HepG2 (cell line): Measurements from ENCODE around the gene MEX3D. TPM values are rescaled to one million over a fixed set of nuclear protein-coding genes. Genes with fewer than 3 reads are reported as not detected.

Source experiments
- HIVEP1 ChIP-seq: sonication (generic); formaldehyde crosslinking; IDR thresholded peaks from 2 replicates; pipeline ENCODE4 v1.4.0; 2020; ENCODE audit warnings: mild to moderate bottlenecking, missing genetic modification reagents
- HNF4A ChIP-seq: sonication (generic); formaldehyde crosslinking; IDR thresholded peaks from 2 replicates; pipeline ENCODE4 v1.4.0; 2020; ENCODE audit warnings: missing genetic modification reagents
- HNRNPK ChIP-seq: fragments of 200-400 bp; formaldehyde crosslinking; IDR thresholded peaks from 2 replicates; pipeline ENCODE4 v1.6.1; 2018; ENCODE audit warnings: low read length, low read depth, moderate library complexity, mild to moderate bottlenecking; ENCODE audit not compliant: poor library complexity, severe bottlenecking
- KDM4B ChIP-seq: sonication (generic); formaldehyde crosslinking; IDR thresholded peaks from 2 replicates; pipeline ENCODE4 v1.4.0; 2020; ENCODE audit warnings: missing genetic modification reagents
- KDM5B ChIP-seq: sonication (generic); formaldehyde crosslinking; IDR thresholded peaks from 2 replicates; pipeline ENCODE4 v1.4.0; 2020; ENCODE audit warnings: missing genetic modification reagents, mild to moderate bottlenecking, borderline replicate concordance
- PAX8 ChIP-seq: sonication (generic); formaldehyde crosslinking; IDR thresholded peaks from 2 replicates; pipeline ENCODE4 v1.8.0; 2022; ENCODE audit warnings: mild to moderate bottlenecking, missing genetic modification reagents, borderline replicate concordance
- POLR2AphosphoS5 ChIP-seq: IDR thresholded peaks from 2 replicates; pipeline ENCODE4 v1.6.1; 2012; ENCODE audit warnings: low read depth, low read length
- REPIN1 ChIP-seq: sonication (generic); formaldehyde crosslinking; IDR thresholded peaks from 2 replicates; pipeline ENCODE4 v1.8.0; 2022; ENCODE audit warnings: missing genetic modification reagents, low read depth, mild to moderate bottlenecking, borderline replicate concordance
- RXRB ChIP-seq: IDR thresholded peaks from 2 replicates; pipeline ENCODE4 v1.6.1; 2016; ENCODE audit warnings: borderline replicate concordance, missing genetic modification reagents, missing compliant biosample characterization
- SALL2 ChIP-seq: sonication (generic); formaldehyde crosslinking; IDR thresholded peaks from 2 replicates; pipeline ENCODE4 v1.8.1; 2023; ENCODE audit warnings: mild to moderate bottlenecking, missing genetic modification reagents, inconsistent platforms
- SOX13 ChIP-seq, 3 experiments: fragments of 450-650 bp in 1 of 3; sonication (generic) in 1 of 3; formaldehyde crosslinking in 1 of 3; IDR thresholded peaks in 2 of 3; conservative IDR thresholded peaks in 1 of 3; 2 replicates each; pipeline versions ENCODE4 v1.5.0 to v1.6.1; 2016 to 2020; ENCODE audit warnings: antibody characterized with exemption in 1 of 3, mild to moderate bottlenecking in 1 of 3, missing compliant biosample characterization in 1 of 3, missing genetic modification reagents in 1 of 3, moderate library complexity in 1 of 3
- TARDBP ChIP-seq: sonication (generic); formaldehyde crosslinking; IDR thresholded peaks from 2 replicates; pipeline ENCODE4 v1.8.0; 2022; ENCODE audit warnings: mild to moderate bottlenecking, missing genetic modification reagents
- polyA plus RNA-seq, 8 experiments: library from polyadenylated mRNA; depleted of rRNA in 3 of 8; stranded (reverse) in 7 of 8; unstranded in 1 of 8; fragments of >200 nt; fragmentation: Illumina TruSeq in 4 of 8; extraction: Trizol in 4 of 8; gene quantifications; 2 replicates each; pipeline versions ENCODE4 v1.2.1 to v1.2.3, GENCODE V29; 2011 to 2016; ENCODE audit warnings: low read depth in 4 of 8, missing spikeins in 1 of 8, mixed read lengths in 1 of 8; ENCODE audit not compliant: insufficient read depth in 1 of 8
- total RNA-seq, 5 experiments: library from RNA; depleted of rRNA; stranded (reverse); fragments of >200 nt; fragmentation: Illumina TruSeq; extraction: Trizol; gene quantifications; 2 replicates each; pipeline ENCODE4 v1.2.3, GENCODE V29; 2016; ENCODE audit warnings: low read depth in 1 of 5
- TF ChIP-seq, protein P1 (sequence below): sonication (generic); formaldehyde crosslinking; conservative IDR thresholded peaks from 2 replicates; pipeline ENCODE4 v1.4.0; 2020; ENCODE audit warnings: missing genetic modification reagents
- TF ChIP-seq, protein P2 (sequence below): sonication (generic); formaldehyde crosslinking; IDR thresholded peaks from 2 replicates; pipeline ENCODE4 v1.4.0; 2020; ENCODE audit warnings: mild to moderate bottlenecking, missing genetic modification reagents
- TF ChIP-seq, protein P3 (sequence below): sonication (generic); formaldehyde crosslinking; IDR thresholded peaks from 2 replicates; pipeline ENCODE4 v1.4.0; 2020; ENCODE audit warnings: missing genetic modification reagents, low read depth, mild to moderate bottlenecking, borderline replicate concordance
- TF ChIP-seq, protein P4 (sequence below): sonication (generic); formaldehyde crosslinking; IDR thresholded peaks from 2 replicates; pipeline ENCODE4 v1.4.0; 2020; ENCODE audit warnings: missing genetic modification reagents

The MEX3D gene
- total and polyA plus RNA-seq, 2 of the 13 experiments (the other 11 are each of a cell fraction or from before 2014, with no cell fraction given): 3.6 to 17.1 TPM

DNA sequence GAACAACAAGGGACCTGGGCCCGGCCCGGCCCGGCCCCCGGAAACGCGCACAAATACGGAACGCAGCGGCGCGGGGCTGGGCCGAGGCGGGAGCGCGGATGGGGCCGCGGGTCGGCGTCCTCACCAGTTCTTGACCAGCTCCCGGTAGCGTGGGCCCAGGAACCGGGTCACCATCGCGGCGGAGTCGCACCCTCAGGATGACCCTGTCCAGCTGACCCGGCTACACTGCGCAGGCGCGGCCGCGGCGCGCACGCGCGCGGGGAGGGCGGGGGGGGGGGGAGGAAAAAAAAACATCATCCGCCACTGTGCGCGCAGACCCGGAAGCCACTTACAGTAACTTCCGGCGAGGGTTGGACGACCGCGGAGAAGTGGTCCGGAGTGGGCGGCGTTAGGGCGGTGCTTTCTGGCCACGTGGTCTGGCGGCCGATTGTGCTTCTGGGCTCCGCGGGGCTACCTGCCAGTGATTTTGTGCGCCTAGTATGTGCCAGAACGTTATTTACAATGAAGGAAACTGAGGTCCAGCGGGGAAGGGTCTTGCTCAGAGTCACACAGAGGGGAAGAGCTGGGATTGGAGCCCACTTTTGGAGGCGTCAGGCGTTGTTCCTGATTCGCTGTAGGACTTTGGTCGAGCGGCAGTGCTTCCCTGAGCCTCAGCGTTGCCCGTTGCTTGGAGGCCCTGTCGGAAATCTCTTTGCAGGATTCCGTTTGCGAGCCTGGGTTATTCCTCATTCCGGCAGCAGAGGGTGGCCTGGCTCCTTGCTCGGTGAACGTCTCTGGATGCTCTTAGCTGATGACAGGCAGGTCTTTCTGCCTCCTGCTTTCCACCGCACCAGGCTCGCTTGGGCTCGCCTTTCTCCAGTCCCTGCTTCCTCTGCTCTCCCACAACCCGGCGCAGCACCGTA lies 37.4 kb upstream of the MEX3D start, which contains the start of gene UQCR11 (continued):
- TF ChIP-seq, protein P1, sequence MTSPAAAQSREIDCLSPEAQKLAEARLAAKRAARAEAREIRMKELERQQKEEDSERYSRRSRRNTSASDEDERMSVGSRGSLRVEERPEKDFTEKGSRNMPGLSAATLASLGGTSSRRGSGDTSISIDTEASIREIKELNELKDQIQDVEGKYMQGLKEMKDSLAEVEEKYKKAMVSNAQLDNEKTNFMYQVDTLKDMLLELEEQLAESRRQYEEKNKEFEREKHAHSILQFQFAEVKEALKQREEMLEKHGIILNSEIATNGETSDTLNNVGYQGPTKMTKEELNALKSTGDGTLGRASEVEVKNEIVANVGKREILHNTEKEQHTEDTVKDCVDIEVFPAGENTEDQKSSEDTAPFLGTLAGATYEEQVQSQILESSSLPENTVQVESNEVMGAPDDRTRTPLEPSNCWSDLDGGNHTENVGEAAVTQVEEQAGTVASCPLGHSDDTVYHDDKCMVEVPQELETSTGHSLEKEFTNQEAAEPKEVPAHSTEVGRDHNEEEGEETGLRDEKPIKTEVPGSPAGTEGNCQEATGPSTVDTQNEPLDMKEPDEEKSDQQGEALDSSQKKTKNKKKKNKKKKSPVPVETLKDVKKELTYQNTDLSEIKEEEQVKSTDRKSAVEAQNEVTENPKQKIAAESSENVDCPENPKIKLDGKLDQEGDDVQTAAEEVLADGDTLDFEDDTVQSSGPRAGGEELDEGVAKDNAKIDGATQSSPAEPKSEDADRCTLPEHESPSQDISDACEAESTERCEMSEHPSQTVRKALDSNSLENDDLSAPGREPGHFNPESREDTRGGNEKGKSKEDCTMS (CRISPR knock-in tag): 0 out of 2 replicates have a peak, but pooled peaks have one; percentile 42
- TF ChIP-seq REPIN1 (CRISPR knock-in tag): peak; percentile 63; the same call in 1 of the 2 replicates
- peak; percentile 44; the same call in 1 of the 2 replicates for TF ChIP-seq SALL2 (CRISPR knock-in tag)
- peak; percentile 26 for TF ChIP-seq HNRNPK
- TF ChIP-seq KDM4B (CRISPR knock-in tag): 0 out of 2 replicates have a peak, but pooled peaks have one; percentile 30
- TF ChIP-seq SOX13 (IDR thresholded peaks at IDR 0.05): no peak
- peak in 1 of 2 experiments; percentile 15; a peak in 1 of 4 replicates for TF ChIP-seq SOX13 (CRISPR knock-in tag; conservative IDR thresholded peaks at IDR 0.05 in 1 of 2, IDR thresholded peaks at IDR 0.05 in 1 of 2)
- TF ChIP-seq RXRB (CRISPR knock-in tag): peak; percentile 49; the same call in 1 of the 2 replicates
- TF ChIP-seq POLR2AphosphoS5: peak; percentile 94
- peak; percentile 59; the same call in 1 of the 2 replicates for TF ChIP-seq KDM5B
- TF ChIP-seq, protein P2, sequence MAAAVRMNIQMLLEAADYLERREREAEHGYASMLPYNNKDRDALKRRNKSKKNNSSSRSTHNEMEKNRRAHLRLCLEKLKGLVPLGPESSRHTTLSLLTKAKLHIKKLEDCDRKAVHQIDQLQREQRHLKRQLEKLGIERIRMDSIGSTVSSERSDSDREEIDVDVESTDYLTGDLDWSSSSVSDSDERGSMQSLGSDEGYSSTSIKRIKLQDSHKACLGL: peak; percentile 85; the same call in 1 of the 2 replicates
- TF ChIP-seq HNF4A (CRISPR knock-in tag): peak; percentile 73
- TF ChIP-seq PAX8: no peak
- peak; percentile 53; the same call in 1 of the 2 replicates for TF ChIP-seq TARDBP (CRISPR knock-in tag)
- TF ChIP-seq, protein P3, sequence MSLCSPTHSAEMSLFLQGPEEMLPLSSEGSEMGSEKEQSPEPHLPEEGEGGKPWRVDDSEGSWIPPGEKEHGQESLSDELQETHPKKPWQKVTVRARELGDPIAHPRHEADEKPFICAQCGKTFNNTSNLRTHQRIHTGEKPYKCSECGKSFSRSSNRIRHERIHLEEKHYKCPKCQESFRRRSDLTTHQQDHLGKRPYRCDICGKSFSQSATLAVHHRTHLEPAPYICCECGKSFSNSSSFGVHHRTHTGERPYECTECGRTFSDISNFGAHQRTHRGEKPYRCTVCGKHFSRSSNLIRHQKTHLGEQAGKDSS (CRISPR knock-in tag): peak; percentile 65; the same call in 1 of the 2 replicates
- TF ChIP-seq, protein P4, sequence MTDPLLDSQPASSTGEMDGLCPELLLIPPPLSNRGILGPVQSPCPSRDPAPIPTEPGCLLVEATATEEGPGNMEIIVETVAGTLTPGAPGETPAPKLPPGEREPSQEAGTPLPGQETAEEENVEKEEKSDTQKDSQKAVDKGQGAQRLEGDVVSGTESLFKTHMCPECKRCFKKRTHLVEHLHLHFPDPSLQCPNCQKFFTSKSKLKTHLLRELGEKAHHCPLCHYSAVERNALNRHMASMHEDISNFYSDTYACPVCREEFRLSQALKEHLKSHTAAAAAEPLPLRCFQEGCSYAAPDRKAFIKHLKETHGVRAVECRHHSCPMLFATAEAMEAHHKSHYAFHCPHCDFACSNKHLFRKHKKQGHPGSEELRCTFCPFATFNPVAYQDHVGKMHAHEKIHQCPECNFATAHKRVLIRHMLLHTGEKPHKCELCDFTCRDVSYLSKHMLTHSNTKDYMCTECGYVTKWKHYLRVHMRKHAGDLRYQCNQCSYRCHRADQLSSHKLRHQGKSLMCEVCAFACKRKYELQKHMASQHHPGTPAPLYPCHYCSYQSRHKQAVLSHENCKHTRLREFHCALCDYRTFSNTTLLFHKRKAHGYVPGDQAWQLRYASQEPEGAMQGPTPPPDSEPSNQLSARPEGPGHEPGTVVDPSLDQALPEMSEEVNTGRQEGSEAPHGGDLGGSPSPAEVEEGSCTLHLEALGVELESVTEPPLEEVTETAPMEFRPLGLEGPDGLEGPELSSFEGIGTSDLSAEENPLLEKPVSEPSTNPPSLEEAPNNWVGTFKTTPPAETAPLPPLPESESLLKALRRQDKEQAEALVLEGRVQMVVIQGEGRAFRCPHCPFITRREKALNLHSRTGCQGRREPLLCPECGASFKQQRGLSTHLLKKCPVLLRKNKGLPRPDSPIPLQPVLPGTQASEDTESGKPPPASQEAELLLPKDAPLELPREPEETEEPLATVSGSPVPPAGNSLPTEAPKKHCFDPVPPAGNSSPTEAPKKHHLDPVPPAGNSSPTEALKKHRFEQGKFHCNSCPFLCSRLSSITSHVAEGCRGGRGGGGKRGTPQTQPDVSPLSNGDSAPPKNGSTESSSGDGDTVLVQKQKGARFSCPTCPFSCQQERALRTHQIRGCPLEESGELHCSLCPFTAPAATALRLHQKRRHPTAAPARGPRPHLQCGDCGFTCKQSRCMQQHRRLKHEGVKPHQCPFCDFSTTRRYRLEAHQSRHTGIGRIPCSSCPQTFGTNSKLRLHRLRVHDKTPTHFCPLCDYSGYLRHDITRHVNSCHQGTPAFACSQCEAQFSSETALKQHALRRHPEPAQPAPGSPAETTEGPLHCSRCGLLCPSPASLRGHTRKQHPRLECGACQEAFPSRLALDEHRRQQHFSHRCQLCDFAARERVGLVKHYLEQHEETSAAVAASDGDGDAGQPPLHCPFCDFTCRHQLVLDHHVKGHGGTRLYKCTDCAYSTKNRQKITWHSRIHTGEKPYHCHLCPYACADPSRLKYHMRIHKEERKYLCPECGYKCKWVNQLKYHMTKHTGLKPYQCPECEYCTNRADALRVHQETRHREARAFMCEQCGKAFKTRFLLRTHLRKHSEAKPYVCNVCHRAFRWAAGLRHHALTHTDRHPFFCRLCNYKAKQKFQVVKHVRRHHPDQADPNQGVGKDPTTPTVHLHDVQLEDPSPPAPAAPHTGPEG: peak; percentile 22; the same call in 1 of the 2 replicates
- no peak for TF ChIP-seq HIVEP1
